HK-2 (cell line): Measurements from ENCODE around the gene PAPLN.
A peak's percentile ranks its signal among the peaks of the same experiment; 100 is the strongest.

ENCODE experiments used
- DNase-seq: peaks from one replicate; pipeline ENCODE4 v3.0.0-alpha.2; 2018; ENCODE audit not compliant: unreplicated experiment

The PAPLN gene

GRCh38 chr14:73261075-73261474, 23.8 kb downstream of the PAPLN start:
- no peak for DNase-seq

GRCh38 chr14:73261520-73262426, 24.5 kb downstream of the PAPLN start:
- no peak for DNase-seq

GRCh38 chr14:73262427-73263183, 25.3 kb downstream of the PAPLN start:
- DNase-seq = no peak

GRCh38 chr14:73263606-73264005, 26.3 kb downstream of the PAPLN start:
- DNase-seq = no peak

- DNase-seq = no peak
These were observed 27.0 kb downstream of the PAPLN start for GRCh38 chr14:73264080-73264884.

- DNase-seq = no peak
These were observed 27.8 kb downstream of the PAPLN start for GRCh38 chr14:73264885-73265720.

GRCh38 chr14:73265721-73266046, 28.4 kb downstream of the PAPLN start:
- no peak for DNase-seq

- DNase-seq = no peak
These were observed 29.0 kb downstream of the PAPLN start for GRCh38 chr14:73266317-73266716.

GRCh38 chr14:73267474-73267873, 30.2 kb downstream of the PAPLN start:
- no peak for DNase-seq

GRCh38 chr14:73269729-73270531, 32.6 kb downstream of the PAPLN start:
- DNase-seq = no peak

- no peak for DNase-seq
These were observed 35.1 kb downstream of the PAPLN start for GRCh38 chr14:73272393-73272792.

GRCh38 chr14:73273799-73274198, 36.5 kb downstream of the PAPLN start:
- DNase-seq = no peak

- DNase-seq = no peak
These were observed 39.5 kb downstream of the PAPLN start for GRCh38 chr14:73276836-73277235.

GRCh38 chr14:73277376-73277775, 40.1 kb downstream of the PAPLN start:
- no peak for DNase-seq

- DNase-seq = no peak
These were observed 43.6 kb downstream of the PAPLN start for GRCh38 chr14:73280903-73281302.

GRCh38 chr14:73283608-73284379, 46.5 kb downstream of the PAPLN start:
- DNase-seq = peak; percentile 31

GRCh38 chr14:73285979-73286378, 48.7 kb downstream of the PAPLN start:
- DNase-seq = no peak

- DNase-seq = no peak
These were observed 49.3 kb downstream of the PAPLN start for GRCh38 chr14:73286598-73286997.

GRCh38 chr14:73287071-73287470, 49.8 kb downstream of the PAPLN start:
- no peak for DNase-seq

GRCh38 chr14:73289308-73289707, 52.0 kb downstream of the PAPLN start:
- no peak for DNase-seq
